CD14-positive monocyte (primary cell): ENCODE measurements around the gene CITED1. TPM values are rescaled to one million over a fixed set of nuclear protein-coding genes. Genes with fewer than 3 reads are reported as not detected.

Source experiments
- DNase-seq, 3 donors: peaks; one replicate each; pipeline ENCODE4 v3.0.0-alpha.2; 2011 to 2022
- H2AFZ ChIP-seq: 2 replicates; pipeline ENCODE4 v1.6.0; 2012; ENCODE audit warnings: mild to moderate bottlenecking, low read depth, low read length, inconsistent platforms; ENCODE audit not compliant: insufficient read depth, poor library complexity, severe bottlenecking
- H3K27ac ChIP-seq, 2 donors: 1 replicate in 1 of 2; 2 replicates in 1 of 2; pipeline ENCODE4 v1.5.1; 2012 to 2013; ENCODE audit warnings: low read length in 2 of 2, control low read depth in 1 of 2, inconsistent platforms in 1 of 2, low read depth in 1 of 2, mild to moderate bottlenecking in 1 of 2
- H3K27me3 ChIP-seq, 2 donors: one replicate each; pipeline versions ENCODE4 v1.6.0 to v1.6.1; 2011 to 2013; ENCODE audit warnings: low read length in 2 of 2; ENCODE audit not compliant: control insufficient read depth in 2 of 2, insufficient read depth in 2 of 2
- H3K36me3 ChIP-seq, 2 donors: replicated peaks in 1 of 2; 1 replicate in 1 of 2; 2 replicates in 1 of 2; pipeline versions ENCODE4 v1.5.1 to v1.6.1; 2012 to 2013; ENCODE audit warnings: low read length in 2 of 2, control low read depth in 1 of 2, inconsistent platforms in 1 of 2, mild to moderate bottlenecking in 1 of 2; ENCODE audit not compliant: insufficient read depth in 2 of 2, control insufficient read depth in 1 of 2
- H3K4me1 ChIP-seq, 2 donors: 1 replicate in 1 of 2; 2 replicates in 1 of 2; pipeline versions ENCODE4 v1.5.1 to v1.6.1; 2012 to 2013; ENCODE audit warnings: low read length in 2 of 2, control low read depth in 1 of 2, inconsistent platforms in 1 of 2, mild to moderate bottlenecking in 1 of 2, moderate library complexity in 1 of 2; ENCODE audit not compliant: insufficient read depth in 2 of 2, control insufficient read depth in 1 of 2
- H3K4me2 ChIP-seq: replicated peaks from 2 replicates; pipeline ENCODE3; 2012; ENCODE audit warnings: low read length, moderate library complexity, mild to moderate bottlenecking; ENCODE audit not compliant: poor library complexity, severe bottlenecking; ENCODE audit errors: extremely low read depth
- H3K4me3 ChIP-seq, 3 experiments: fragments of 200-600 bp in 1 of 3; sonication (generic) in 1 of 3; replicated peaks in 1 of 3; 1 replicate in 2 of 3; 2 replicates in 1 of 3; pipeline ENCODE4 v1.5.1; 2011 to 2013; ENCODE audit warnings: low read length in 3 of 3, mild to moderate bottlenecking in 3 of 3, control low read depth in 2 of 3, low read depth in 2 of 3, inconsistent platforms in 1 of 3, moderate library complexity in 1 of 3
- H3K79me2 ChIP-seq: 2 replicates; pipeline ENCODE4 v1.6.0; 2012; ENCODE audit warnings: mild to moderate bottlenecking, control low read depth, inconsistent platforms, low read length, moderate library complexity; ENCODE audit not compliant: insufficient read depth
- H3K9ac ChIP-seq: 2 replicates; pipeline ENCODE4 v1.6.0; 2017; ENCODE audit warnings: low read length, mild to moderate bottlenecking; ENCODE audit not compliant: insufficient read depth, poor library complexity, severe bottlenecking
- H3K9me3 ChIP-seq, 2 donors: replicated peaks in 1 of 2; 1 replicate in 1 of 2; 2 replicates in 1 of 2; pipeline versions ENCODE4 v1.5.1 to v1.6.1; 2012 to 2013; ENCODE audit warnings: low read length in 2 of 2, control low read depth in 1 of 2; ENCODE audit not compliant: control insufficient read depth in 1 of 2, insufficient read depth in 1 of 2
- H4K20me1 ChIP-seq: 2 replicates; pipeline ENCODE4 v1.6.0; 2012; ENCODE audit warnings: mild to moderate bottlenecking, low read length, control low read depth, moderate library complexity; ENCODE audit not compliant: insufficient read depth
- H3K27ac Mint-ChIP-seq, 7 donors: one replicate each; pipeline ENCODE4 v1.8.0; 2020; ENCODE audit warnings: mild to moderate bottlenecking in 7 of 7, mixed read lengths in 7 of 7, moderate library complexity in 6 of 7, inconsistent platforms in 2 of 7
- H3K27me3 Mint-ChIP-seq, 3 donors: one replicate each; pipeline ENCODE4 v1.8.0; 2021 to 2022; ENCODE audit warnings: low read depth in 3 of 3, mild to moderate bottlenecking in 3 of 3, mixed read lengths in 3 of 3, moderate library complexity in 3 of 3, inconsistent platforms in 1 of 3
- H3K36me3 Mint-ChIP-seq, 2 donors: one replicate each; pipeline ENCODE4 v1.8.0; 2020; ENCODE audit warnings: mixed read lengths in 2 of 2, inconsistent platforms in 1 of 2, mild to moderate bottlenecking in 1 of 2
- H3K4me1 Mint-ChIP-seq: one replicate; pipeline ENCODE4 v1.8.0; 2020; ENCODE audit warnings: mild to moderate bottlenecking, mixed read lengths
- H3K4me3 Mint-ChIP-seq, 2 donors: one replicate each; pipeline ENCODE4 v1.8.0; 2020; ENCODE audit warnings: mild to moderate bottlenecking in 2 of 2, mixed read lengths in 2 of 2, moderate library complexity in 1 of 2
- H3K9me3 Mint-ChIP-seq, 7 donors: one replicate each; pipeline ENCODE4 v1.8.0; 2020 to 2022; ENCODE audit warnings: mixed read lengths in 7 of 7, mild to moderate bottlenecking in 6 of 7, moderate library complexity in 6 of 7, inconsistent platforms in 2 of 7
- CTCF ChIP-seq: fragments of 200-600 bp; IDR thresholded peaks from one replicate; pipeline ENCODE4 v1.8.0; 2022; ENCODE audit warnings: antibody characterized with exemption, mild to moderate bottlenecking
- WGBS: methylation state at CpG from one replicate; pipeline ENCODE4 v1.1.5; 2013; ENCODE audit warnings: missing lambda C conversion rate; ENCODE audit not compliant: insufficient coverage; 5-methylcytosine and 5-hydroxymethylcytosine counted together
- intact Hi-C, 2 donors: fragments of 100-400 bp; cut with micrococcal nuclease; formaldehyde crosslinking; loops; one replicate each; pipeline versions ENCODE4 v1.15.0 to v1.15.1; 2023
- polyA plus RNA-seq, 3 donors: library from polyadenylated mRNA; depleted of rRNA in 1 of 3; unstranded in 2 of 3; stranded (reverse) in 1 of 3; fragments of 300-500 nt in 2 of 3; fragments of >200 nt in 1 of 3; fragmentation: Illumina TruSeq in 2 of 3; gene quantifications; 1 replicate in 2 of 3; 2 replicates in 1 of 3; pipeline ENCODE4 v1.2.3, GENCODE V29; 2012 to 2021

The CITED1 gene
- polyA plus RNA-seq, 3 donors: 0.36 TPM; not detected in 2

GRCh38 chrX:72262077-72262476, 43.6 kb downstream of the CITED1 start:
- Mint-ChIP-seq H3K36me3 (peaks cover 0 to 8% of the 10 kb centered on the region in 2 donors), H3K4me3 (no peak overlapping the region), H3K9me3 (no peaks in the 10 kb centered on the region), H3K27me3 (peaks cover 0 to 14% (median 9%) of the 10 kb centered on the region in 3 donors), H3K4me1 (no peaks in the 10 kb centered on the region), H3K27ac (no peak overlapping the region)
- no peak for DNase-seq
- intact Hi-C loops: no loop called here
- Histone ChIP-seq H4K20me1 (no peaks in the 10 kb centered on the region), H3K4me1 (no peaks in the 10 kb centered on the region), H3K79me2 (no peaks in the 10 kb centered on the region), H3K4me3 (no peak overlapping the region), H3K9ac (no peak overlapping the region), H3K9me3 (no peaks in the 10 kb centered on the region), H3K27ac (no peak overlapping the region), H3K4me2 (no peak overlapping the region), H3K27me3 (no peaks in the 10 kb centered on the region), H3K36me3 (peaks cover 0 to 2% of the 10 kb centered on the region in 2 donors), H2AFZ (no peak overlapping the region)
- no peak for TF ChIP-seq CTCF
- WGBS: no CpG with 5 or more reads among the region's 7 CpGs

GRCh38 chrX:72260448-72260847, 45.3 kb downstream of the CITED1 start:
- 90% methylated on average over 2 of the region's 4 CpGs for whole genome bisulfite sequencing
- Histone ChIP-seq H3K79me2 (no peaks in the 10 kb centered on the region), H3K9ac (no peak overlapping the region), H3K4me1 (no peaks in the 10 kb centered on the region), H2AFZ (no peak overlapping the region), H3K36me3 (no peaks in the 10 kb centered on the region), H3K4me2 (no peak overlapping the region), H3K27ac (no peak overlapping the region), H3K9me3 (no peaks in the 10 kb centered on the region), H4K20me1 (no peaks in the 10 kb centered on the region), H3K27me3 (peaks cover 11% of the 10 kb centered on the region in 2 donors), H3K4me3 (no peak overlapping the region)
- Mint-ChIP-seq H3K4me3 (no peak overlapping the region), H3K4me1 (no peaks in the 10 kb centered on the region), H3K27me3 (peaks cover 10 to 30% (median 24%) of the 10 kb centered on the region in 3 donors), H3K36me3 (no peaks in the 10 kb centered on the region), H3K9me3 (peaks cover 0 to 3% (median 0%) of the 10 kb centered on the region in 7 donors), H3K27ac (no peak overlapping the region)
- no peak for DNase-seq
- intact Hi-C loops: no loop called here
- no peak for TF ChIP-seq CTCF
